Measurements from ENCODE around the gene PPP2R2C. TPM values are rescaled to one million over a fixed set of nuclear protein-coding genes. Genes with fewer than 3 reads are reported as not detected.
A peak's percentile ranks its signal among the peaks of the same experiment; 100 is the strongest.

PPP2R2C gene
- total RNA-seq, 1 experiment from 2014 or later = 8.1 TPM

- Histone ChIP-seq H3K27me3 (ENCODE audit: insufficient read depth, low read length) (no peaks in the 10 kb centered on the region), H2BK120ac (ENCODE audit: low read depth, low read length, poor library complexity, severe bottlenecking) (no peak overlapping the region), H4K91ac (ENCODE audit: insufficient read length, low read depth, low read length) (no peak overlapping the region), H2BK5ac (ENCODE audit: insufficient read length, low read length) (no peak overlapping the region), H3K79me2 (ENCODE audit: insufficient read depth, low read length) (no peaks in the 10 kb centered on the region), H2AK5ac (ENCODE audit: insufficient read length, low read length) (no peak overlapping the region), H3K79me1 (ENCODE audit: insufficient read depth, low read depth, low read length, poor library complexity, severe bottlenecking) (no peaks in the 10 kb centered on the region), H3K23me2 (ENCODE audit: insufficient read length, low read depth, low read length, poor library complexity, severe bottlenecking) (no peaks in the 10 kb centered on the region), H3K4me1 (ENCODE audit: insufficient read depth, low read length) (no peaks in the 10 kb centered on the region), H3T11ph (ENCODE audit: low read length) (no peak overlapping the region), H2BK20ac (ENCODE audit: low read depth, low read length, poor library complexity, severe bottlenecking) (no peak overlapping the region), H3K9ac (ENCODE audit: extremely low read depth, insufficient read length, low read length) (no peak overlapping the region), H3K56ac (ENCODE audit: insufficient read length, low read depth, low read length) (no peak overlapping the region), H3K23ac (ENCODE audit: insufficient read length, low read depth, low read length) (no peak overlapping the region), H3K18ac (ENCODE audit: insufficient read length, low read depth, low read length) (no peak overlapping the region), H3K9me3 (ENCODE audit: control insufficient read depth, low read depth, low read length) (peaks cover 7% of the 10 kb centered on the region), H3K4ac (ENCODE audit: low read depth, low read length) (no peak overlapping the region), H2BK12ac (ENCODE audit: insufficient read length, low read depth, low read length) (no peak overlapping the region), H2BK15ac (ENCODE audit: low read depth, low read length) (no peak overlapping the region), H4K5ac (ENCODE audit: insufficient read length, low read depth, low read length) (no peak overlapping the region), H4K20me1 (ENCODE audit: control insufficient read depth, insufficient read depth, insufficient read length) (no peaks in the 10 kb centered on the region), H3K14ac (ENCODE audit: insufficient read depth, low read length) (no peak overlapping the region), H2AFZ (ENCODE audit: low read length) (no peak overlapping the region), H3K27ac (ENCODE audit: insufficient read length, low read depth, low read length) (no peak overlapping the region), H4K8ac (replicated peaks; ENCODE audit: insufficient read length, low read depth, low read length) (no peak overlapping the region), H3K4me2 (ENCODE audit: insufficient read depth, insufficient read length, low read length) (no peak overlapping the region)
- Mint-ChIP-seq H3K27me3 (ENCODE audit: low read depth) (peaks cover 29% of the 10 kb centered on the region), H3K9me3 (peaks cover 21 to 26% of the 10 kb centered on the region in 2 experiments), H3K27ac (no peak overlapping the region), H3K36me3 (ENCODE audit: insufficient read depth in 1 of 3, low read depth in 3 of 3) (peaks cover 0 to 12% (median 0%) of the 10 kb centered on the region in 3 experiments; a peak in 2 of 7 replicates), H3K4me1 (no peaks in the 10 kb centered on the region), H3K4me3 (no peak overlapping the region)
- WGBS (ENCODE audit: extremely low coverage, insufficient read length, low lambda C conversion rate) = no CpG with 5 or more reads among the region's 10 CpGs
- no peak for TF ChIP-seq CTCF (conservative IDR thresholded peaks at IDR 0.05)
- peak; percentile 6 for DNase-seq
Measured at GRCh38 chr4:6500481-6501140, 28.2 kb upstream of the PPP2R2C start.

Data from H9 (cell line).